Right lobe of liver (tissue), 6 donors: ENCODE measurements around the gene YES1. TPM values are rescaled to one million over a fixed set of nuclear protein-coding genes. Genes with fewer than 3 reads are reported as not detected.

Source experiments
- ATAC-seq, 4 donors: fragments of 200-7000 bp; cut with Tn5 transposase; one replicate each; pipeline ENCODE4 v1.9.1; 2020; ENCODE audit warnings: mild to moderate bottlenecking in 4 of 4, moderate library complexity in 4 of 4
- DNase-seq, 3 donors: peaks; one replicate each; pipeline ENCODE4 v3.0.0-alpha.2; 2020
- H3K27ac ChIP-seq, 3 donors: fragments of 200-600 bp; one replicate each; pipeline ENCODE4 v1.8.0; 2022
- H3K27me3 ChIP-seq, 2 donors: fragments of 200-600 bp; one replicate each; pipeline ENCODE4 v1.8.0; 2022
- H3K36me3 ChIP-seq, 4 donors: fragments of 200-600 bp; sonication (generic) in 1 of 4; one replicate each; pipeline versions ENCODE4 v1.5.1 to v1.8.0; 2017 to 2022; ENCODE audit warnings: control low read depth in 1 of 4
- H3K4me1 ChIP-seq, 4 donors: fragments of 200-600 bp; sonication (generic) in 1 of 4; one replicate each; pipeline versions ENCODE4 v1.5.1 to v1.8.0; 2017 to 2022; ENCODE audit warnings: control low read depth in 1 of 4
- H3K4me3 ChIP-seq, 3 donors: fragments of 200-600 bp; one replicate each; pipeline ENCODE4 v1.8.0; 2022
- H3K9me3 ChIP-seq, 4 donors: fragments of 200-600 bp; sonication (generic) in 1 of 4; one replicate each; pipeline versions ENCODE4 v1.5.1 to v1.8.0; 2017 to 2022; ENCODE audit warnings: control low read depth in 1 of 4
- POLR2A ChIP-seq: fragments of 450-650 bp; IDR thresholded peaks from one replicate; pipeline ENCODE4 v1.6.1; 2017; ENCODE audit warnings: antibody characterized with exemption, mild to moderate bottlenecking
- WGBS: methylation state at CpG from one replicate; pipeline ENCODE4 v1.1.6; 2018; ENCODE audit warnings: low coverage, low lambda C conversion rate; ENCODE audit not compliant: insufficient coverage; ENCODE audit errors: missing lambda C conversion rate; 5-methylcytosine and 5-hydroxymethylcytosine counted together
- intact Hi-C, 2 donors: fragments of 100-400 bp; cut with DNase I; formaldehyde crosslinking; loops; one replicate each; pipeline versions ENCODE4 v1.11.2 to v1.14.1; 2022
- total RNA-seq, 6 experiments: library from RNA; depleted of rRNA in 2 of 6; stranded (reverse); fragments of >200 nt in 2 of 6; fragmentation: NEBNext Ultra II Directional in 3 of 6; extraction: Animal tissue kit (Norgen Biotek cat#: 25700) in 3 of 6; gene quantifications; one replicate each; pipeline versions ENCODE4 v1.1.0 to v1.2.4, GENCODE V29; 2016 to 2023
- TF ChIP-seq, protein P1 (sequence below), 4 donors: fragments of 200-600 bp in 3 of 4; fragments of 450-650 bp in 1 of 4; IDR thresholded peaks; one replicate each; pipeline versions ENCODE4 v1.5.1 to v1.8.0; 2016 to 2022; ENCODE audit warnings: antibody characterized with exemption in 4 of 4, mild to moderate bottlenecking in 2 of 4
- donor health status: DM: no; HTN: yes; CAD: no.
- donor health status: DM: no; HTN: no; CAD: no.
- donor health status: DM: no; HTN: no; CAD: no.
- donor health status: DM: no; HTN: yes; CAD: no.
- donor health status: DM: no; HTN: yes; CAD: no.

YES1 gene
- total RNA-seq, 6 experiments from 2014 or later = 30.6 to 79.8 (median 43.2) TPM

DNA sequence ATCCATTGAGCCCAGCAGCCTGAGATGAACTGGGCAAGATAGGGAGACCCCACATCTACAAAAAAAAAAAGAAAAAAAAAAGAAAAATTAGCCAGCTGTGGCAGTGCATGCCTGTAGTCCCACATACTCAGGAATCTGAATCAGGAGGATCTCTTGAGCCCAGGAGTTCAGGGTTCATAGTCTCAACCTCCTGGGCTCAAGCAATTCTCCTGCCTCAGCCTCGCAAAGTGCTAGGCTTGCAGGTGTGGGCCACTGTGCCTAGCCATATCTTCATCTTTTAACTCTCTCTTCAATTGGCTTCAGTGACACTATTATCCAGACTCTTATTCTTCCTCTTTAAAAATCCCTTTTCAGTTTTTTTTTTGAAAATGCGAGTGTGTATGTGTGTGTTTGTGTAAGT is 28.5 kb upstream of the YES1 start:
- Histone ChIP-seq H3K4me1 (peaks cover 0 to 10% (median 0%) of the 10 kb centered on the region in 4 donors), H3K27ac (no peak overlapping the region), H3K4me3 (no peak overlapping the region), H3K36me3 (no peaks in the 10 kb centered on the region), H3K9me3 (no peaks in the 10 kb centered on the region), H3K27me3 (no peaks in the 10 kb centered on the region)
- no peak for TF ChIP-seq POLR2A
- TF ChIP-seq, protein P1, sequence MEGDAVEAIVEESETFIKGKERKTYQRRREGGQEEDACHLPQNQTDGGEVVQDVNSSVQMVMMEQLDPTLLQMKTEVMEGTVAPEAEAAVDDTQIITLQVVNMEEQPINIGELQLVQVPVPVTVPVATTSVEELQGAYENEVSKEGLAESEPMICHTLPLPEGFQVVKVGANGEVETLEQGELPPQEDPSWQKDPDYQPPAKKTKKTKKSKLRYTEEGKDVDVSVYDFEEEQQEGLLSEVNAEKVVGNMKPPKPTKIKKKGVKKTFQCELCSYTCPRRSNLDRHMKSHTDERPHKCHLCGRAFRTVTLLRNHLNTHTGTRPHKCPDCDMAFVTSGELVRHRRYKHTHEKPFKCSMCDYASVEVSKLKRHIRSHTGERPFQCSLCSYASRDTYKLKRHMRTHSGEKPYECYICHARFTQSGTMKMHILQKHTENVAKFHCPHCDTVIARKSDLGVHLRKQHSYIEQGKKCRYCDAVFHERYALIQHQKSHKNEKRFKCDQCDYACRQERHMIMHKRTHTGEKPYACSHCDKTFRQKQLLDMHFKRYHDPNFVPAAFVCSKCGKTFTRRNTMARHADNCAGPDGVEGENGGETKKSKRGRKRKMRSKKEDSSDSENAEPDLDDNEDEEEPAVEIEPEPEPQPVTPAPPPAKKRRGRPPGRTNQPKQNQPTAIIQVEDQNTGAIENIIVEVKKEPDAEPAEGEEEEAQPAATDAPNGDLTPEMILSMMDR (IDR thresholded peaks at IDR 0.05) = no peak
- intact Hi-C loops = no loop called here
- ATAC-seq = no peak
- DNase-seq = no peak
- 86% methylated on average over 1 of the region's 2 CpGs for WGBS

DNA sequence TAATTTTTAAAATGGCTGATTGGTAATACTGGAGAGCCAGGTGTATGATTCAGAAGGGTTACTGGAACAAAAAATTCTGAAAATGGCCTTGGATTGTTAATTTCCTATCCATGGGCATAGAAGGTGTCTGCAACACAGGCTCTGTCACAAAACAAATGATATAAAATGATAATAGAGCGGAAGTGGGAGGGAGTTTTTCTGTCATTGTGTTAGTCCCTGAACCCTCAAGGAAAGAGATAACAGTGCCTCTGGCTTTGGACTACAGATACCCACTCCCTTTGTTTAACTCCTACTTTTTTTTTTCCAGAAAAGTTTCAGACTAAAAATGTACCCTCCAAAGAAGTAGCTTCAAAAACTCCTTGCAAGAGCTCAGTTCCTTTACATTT is 28.0 kb upstream of the YES1 start:
- no peak for TF ChIP-seq POLR2A
- TF ChIP-seq, protein P1 (IDR thresholded peaks at IDR 0.05) = no peak
- Histone ChIP-seq H3K27ac (no peak overlapping the region), H3K27me3 (no peaks in the 10 kb centered on the region), H3K36me3 (no peaks in the 10 kb centered on the region), H3K4me3 (no peak overlapping the region), H3K9me3 (no peaks in the 10 kb centered on the region), H3K4me1 (peaks cover 0 to 10% (median 0%) of the 10 kb centered on the region in 4 donors)
- 50% methylated on average over 1 of the region's 1 CpG for WGBS
- ATAC-seq (peak in 3 of 4 donors; percentile 11 to 50 (median 50)), DNase-seq (no peak)
- intact Hi-C loops = no loop called here

DNA sequence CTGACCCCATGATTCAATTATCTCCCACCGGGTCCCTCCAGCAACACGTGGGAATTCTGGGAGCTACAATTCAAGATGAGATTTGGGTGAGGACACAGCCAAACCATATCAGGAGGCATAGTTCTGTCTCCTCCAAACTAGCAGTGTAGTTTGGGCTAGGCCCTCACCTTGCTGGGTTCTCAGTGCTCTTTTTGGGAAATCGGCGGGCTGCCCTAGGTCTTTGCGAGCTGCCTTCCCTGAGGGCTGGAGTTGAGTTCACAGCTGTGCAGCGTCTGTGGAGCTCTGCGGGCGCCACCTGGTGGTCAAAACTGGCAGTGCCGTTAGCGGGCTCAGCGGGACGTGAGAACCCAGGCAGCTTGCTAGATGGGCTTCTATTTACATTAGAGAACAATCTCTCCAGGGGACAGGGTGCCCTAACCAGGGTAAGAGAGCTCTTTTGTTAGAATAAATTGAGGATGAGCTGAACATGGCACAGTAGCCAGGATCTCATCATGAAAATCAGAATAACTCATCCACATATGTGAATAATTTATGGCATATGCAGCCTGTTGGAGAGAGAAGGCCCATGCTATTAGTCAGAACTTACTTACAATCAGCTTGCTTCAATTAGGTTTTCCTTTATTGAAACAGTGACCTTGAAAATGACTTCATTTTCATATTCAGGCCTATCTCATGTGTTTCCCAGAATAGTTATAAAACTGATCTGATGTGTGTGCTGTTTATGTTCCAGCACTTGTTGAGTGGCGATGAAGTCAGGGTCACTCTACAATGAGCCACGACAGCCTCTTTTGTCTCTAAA is 27.4 kb upstream of the YES1 start:
- ATAC-seq (peak; percentile 95 to 98 (median 96)), DNase-seq (peak; percentile 85 to 86 (median 85))
- intact Hi-C loops = loop anchor here in 1 of 2 donors (10.0 kb wide), 1 partner anchor 105 kb away; no protein-coding TSS in a partner anchor
- 17% methylated on average over 10 of the region's 14 CpGs for WGBS
- no peaks in the 10 kb centered on the region for H3K9me3 ChIP-seq
- peak overlapping the region in 1 of 3 donors; percentile 22 for H3K27ac ChIP-seq
- TF ChIP-seq, protein P1 (IDR thresholded peaks at IDR 0.05) = peak; percentile 91 to 99 (median 98)
- no peak for TF ChIP-seq POLR2A
- H3K27me3 ChIP-seq = no peaks in the 10 kb centered on the region
- peaks cover 0 to 10% (median 0%) of the 10 kb centered on the region in 4 donors for H3K4me1 ChIP-seq
- no peak overlapping the region for H3K4me3 ChIP-seq
- no peaks in the 10 kb centered on the region for H3K36me3 ChIP-seq

DNA sequence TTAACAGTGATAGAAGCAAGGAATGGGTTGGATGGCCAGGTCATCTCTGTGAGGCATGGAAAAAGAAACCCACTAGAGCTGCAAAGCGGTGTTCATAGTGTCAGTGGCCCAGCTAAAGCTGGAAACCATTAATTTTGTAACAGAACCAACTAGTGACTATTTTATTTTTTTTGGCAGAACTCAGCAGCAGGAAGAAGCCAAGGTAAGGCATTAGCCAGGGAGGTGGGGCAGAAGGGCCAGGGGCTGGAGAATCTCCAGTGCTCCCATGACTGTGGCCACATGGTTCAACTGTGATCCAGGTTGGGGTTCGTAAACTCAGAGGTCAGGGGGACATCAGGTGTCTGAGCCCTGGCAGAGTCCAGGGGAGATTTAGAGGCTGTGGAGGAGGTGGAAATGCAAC is 25.9 kb upstream of the YES1 start:
- Histone ChIP-seq H3K9me3 (no peaks in the 10 kb centered on the region), H3K4me1 (peaks cover 0 to 10% (median 0%) of the 10 kb centered on the region in 4 donors), H3K36me3 (no peaks in the 10 kb centered on the region), H3K4me3 (no peak overlapping the region), H3K27me3 (no peaks in the 10 kb centered on the region), H3K27ac (no peak overlapping the region)
- DNase-seq = peak in 1 of 3 donors; percentile 69
- TF ChIP-seq, protein P1 (IDR thresholded peaks at IDR 0.05) = no peak
- no peak for TF ChIP-seq POLR2A
- ATAC-seq = peak; percentile 17 to 62 (median 54)
- intact Hi-C loops = loop anchor here in 1 of 2 donors (10.0 kb wide), 1 partner anchor 103 kb away; no protein-coding TSS in a partner anchor
- 68% methylated on average over 2 of the region's 2 CpGs for WGBS
